Activated T-helper 2 cell treated with anti-CD3 and anti-CD28 coated beads, Interferon-gamma antibody, Interleukin-2, Interleukin-4, amounts not matched to agents 10 μg/mL and 5 μg/mL and 100 μg/mL, durations not matched to agents 14 hours and 24 hours and 36 hours (primary cell): ENCODE measurements around the gene KCNJ9. TPM values are rescaled to one million over a fixed set of nuclear protein-coding genes. Genes with fewer than 3 reads are reported as not detected.

Experiments used
- DNase-seq: peaks from one replicate; pipeline ENCODE4 v3.0.0; 2021; ENCODE audit warnings: low spot score
- H3K27ac Mint-ChIP-seq: one replicate; pipeline ENCODE4 v1.8.0; 2021; ENCODE audit warnings: mixed read lengths
- H3K27me3 Mint-ChIP-seq: one replicate; pipeline ENCODE4 v1.8.0; 2021; ENCODE audit warnings: low read depth, mixed read lengths
- H3K36me3 Mint-ChIP-seq: one replicate; pipeline ENCODE4 v1.8.0; 2021; ENCODE audit warnings: low read depth, mixed read lengths
- H3K4me1 Mint-ChIP-seq: one replicate; pipeline ENCODE4 v1.8.0; 2021; ENCODE audit warnings: low read depth, mixed read lengths
- H3K4me3 Mint-ChIP-seq: one replicate; pipeline ENCODE4 v1.8.0; 2021; ENCODE audit warnings: low read depth, mild to moderate bottlenecking, moderate library complexity, mixed read lengths
- H3K9me3 Mint-ChIP-seq: one replicate; pipeline ENCODE4 v1.8.0; 2021; ENCODE audit warnings: mixed read lengths
- intact Hi-C: fragments of 100-400 bp; cut with micrococcal nuclease; formaldehyde crosslinking; loops from one replicate; pipeline ENCODE4 v1.15.1; 2023
- total RNA-seq: library from RNA; stranded (reverse); gene quantifications from 2 replicates; pipeline ENCODE4 v1.2.3, GENCODE V29; 2022

Gene KCNJ9
- total RNA-seq, 1 donor from 2014 or later: not detected

- DNase-seq: no peak
- Mint-ChIP-seq H3K4me1 (peaks cover 12% of the 10 kb centered on the region), H3K9me3 (no peaks in the 10 kb centered on the region), H3K4me3 (no peak overlapping the region), H3K27ac (no peak overlapping the region), H3K36me3 (peaks cover 8% of the 10 kb centered on the region), H3K27me3 (peaks cover 31% of the 10 kb centered on the region)
- intact Hi-C loops: loop anchor here (1.0 to 2.0 kb wide), 2 partner anchors 148 to 167 kb away; no protein-coding TSS in a partner anchor
Observed at GRCh38 chr1:160084771-160085321, 3.5 kb downstream of the KCNJ9 start.

- Mint-ChIP-seq H3K4me1 (peaks cover 6% of the 10 kb centered on the region), H3K4me3 (no peak overlapping the region), H3K36me3 (peaks cover 8% of the 10 kb centered on the region), H3K27ac (no peak overlapping the region), H3K9me3 (no peaks in the 10 kb centered on the region), H3K27me3 (peaks cover 21% of the 10 kb centered on the region)
- DNase-seq: peak; percentile 66
- intact Hi-C loops: loop anchor here (1.0 to 2.0 kb wide), 2 partner anchors 149 to 166 kb away; no protein-coding TSS in a partner anchor
Observed at GRCh38 chr1:160085686-160086455, 4.5 kb downstream of the KCNJ9 start.

- H3K9me3 Mint-ChIP-seq: no peaks in the 10 kb centered on the region
- intact Hi-C loops: no loop called here
Observed at GRCh38 chr1:160086456-160086892, 5.1 kb downstream of the KCNJ9 start.

GRCh38 chr1:160087118-160087662 is 5.9 kb downstream of the KCNJ9 start:
- Mint-ChIP-seq H3K27ac (no peak overlapping the region), H3K4me3 (no peak overlapping the region), H3K4me1 (peaks cover 6% of the 10 kb centered on the region), H3K27me3 (peaks cover 11% of the 10 kb centered on the region), H3K9me3 (no peaks in the 10 kb centered on the region), H3K36me3 (peaks cover 11% of the 10 kb centered on the region)
- intact Hi-C loops: no loop called here
- no peak for DNase-seq

More at GRCh38 chr1:160086456-160086892, 5.1 kb downstream of the KCNJ9 start:
- Mint-ChIP-seq H3K4me3 (no peak overlapping the region), H3K36me3 (peaks cover 8% of the 10 kb centered on the region), H3K27me3 (peaks cover 16% of the 10 kb centered on the region), H3K27ac (no peak overlapping the region), H3K4me1 (peaks cover 6% of the 10 kb centered on the region)
- no peak for DNase-seq

- H3K27ac Mint-ChIP-seq: no peak overlapping the region
- intact Hi-C loops: no loop called here
- H3K4me1 Mint-ChIP-seq: peaks cover 2% of the 10 kb centered on the region
- no peaks in the 10 kb centered on the region for H3K27me3 Mint-ChIP-seq
- DNase-seq: no peak
- H3K36me3 Mint-ChIP-seq: peaks cover 11% of the 10 kb centered on the region
- H3K9me3 Mint-ChIP-seq: no peaks in the 10 kb centered on the region
- H3K4me3 Mint-ChIP-seq: no peak overlapping the region
Observed at GRCh38 chr1:160089883-160090282, 8.5 kb downstream of the KCNJ9 start.

- Mint-ChIP-seq H3K27ac (no peak overlapping the region), H3K4me3 (no peak overlapping the region), H3K36me3 (peaks cover 11% of the 10 kb centered on the region), H3K9me3 (no peaks in the 10 kb centered on the region), H3K4me1 (peaks cover under 1% of the 10 kb centered on the region), H3K27me3 (no peaks in the 10 kb centered on the region)
- intact Hi-C loops: no loop called here
- no peak for DNase-seq
Observed at GRCh38 chr1:160090760-160091159, 9.4 kb downstream of the KCNJ9 start.

GRCh38 chr1:160091666-160092223 is 10.4 kb downstream of the KCNJ9 start:
- H3K27me3 Mint-ChIP-seq: no peaks in the 10 kb centered on the region
- intact Hi-C loops: no loop called here
- H3K36me3 Mint-ChIP-seq: peaks cover 11% of the 10 kb centered on the region
- H3K9me3 Mint-ChIP-seq: no peaks in the 10 kb centered on the region
- DNase-seq: no peak
- no peak overlapping the region for H3K27ac Mint-ChIP-seq
- no peak overlapping the region for H3K4me3 Mint-ChIP-seq
- H3K4me1 Mint-ChIP-seq: peaks cover 3% of the 10 kb centered on the region

GRCh38 chr1:160092366-160093068 is 11.2 kb downstream of the KCNJ9 start:
- Mint-ChIP-seq H3K36me3 (peaks cover 11% of the 10 kb centered on the region), H3K27me3 (no peaks in the 10 kb centered on the region), H3K4me1 (peaks cover 11% of the 10 kb centered on the region), H3K9me3 (no peaks in the 10 kb centered on the region), H3K27ac (no peak overlapping the region), H3K4me3 (no peak overlapping the region)
- DNase-seq: no peak
- intact Hi-C loops: no loop called here

- no peaks in the 10 kb centered on the region for H3K9me3 Mint-ChIP-seq
- peaks cover 14% of the 10 kb centered on the region for H3K4me1 Mint-ChIP-seq
Observed at GRCh38 chr1:160093069-160093395, 11.7 kb downstream of the KCNJ9 start.

GRCh38 chr1:160093624-160094290 is 12.4 kb downstream of the KCNJ9 start:
- Mint-ChIP-seq H3K9me3 (no peaks in the 10 kb centered on the region), H3K27ac (no peak overlapping the region), H3K36me3 (peaks cover 9% of the 10 kb centered on the region), H3K4me1 (peaks cover 14% of the 10 kb centered on the region), H3K27me3 (no peaks in the 10 kb centered on the region), H3K4me3 (no peak overlapping the region)
- DNase-seq: no peak
- intact Hi-C loops: no loop called here

More at GRCh38 chr1:160093069-160093395, 11.7 kb downstream of the KCNJ9 start:
- intact Hi-C loops: no loop called here
- Mint-ChIP-seq H3K36me3 (peaks cover 11% of the 10 kb centered on the region), H3K4me3 (no peak overlapping the region), H3K27ac (no peak overlapping the region), H3K27me3 (no peaks in the 10 kb centered on the region)
- no peak for DNase-seq

GRCh38 chr1:160094291-160094625 is 12.9 kb downstream of the KCNJ9 start:
- no peaks in the 10 kb centered on the region for H3K27me3 Mint-ChIP-seq
- H3K4me3 Mint-ChIP-seq: no peak overlapping the region
- H3K4me1 Mint-ChIP-seq: peaks cover 17% of the 10 kb centered on the region
- no peak for DNase-seq
- H3K27ac Mint-ChIP-seq: no peak overlapping the region
- intact Hi-C loops: no loop called here
- H3K36me3 Mint-ChIP-seq: peaks cover 4% of the 10 kb centered on the region
- no peaks in the 10 kb centered on the region for H3K9me3 Mint-ChIP-seq

- Mint-ChIP-seq H3K36me3 (peaks cover 3% of the 10 kb centered on the region), H3K27me3 (no peaks in the 10 kb centered on the region), H3K9me3 (no peaks in the 10 kb centered on the region), H3K4me1 (peaks cover 21% of the 10 kb centered on the region), H3K27ac (no peak overlapping the region), H3K4me3 (no peak overlapping the region)
- DNase-seq: no peak
- intact Hi-C loops: no loop called here
Observed at GRCh38 chr1:160094806-160095205, 13.5 kb downstream of the KCNJ9 start.
